ENCODE measurements around the gene CDKAL1.

DNA sequence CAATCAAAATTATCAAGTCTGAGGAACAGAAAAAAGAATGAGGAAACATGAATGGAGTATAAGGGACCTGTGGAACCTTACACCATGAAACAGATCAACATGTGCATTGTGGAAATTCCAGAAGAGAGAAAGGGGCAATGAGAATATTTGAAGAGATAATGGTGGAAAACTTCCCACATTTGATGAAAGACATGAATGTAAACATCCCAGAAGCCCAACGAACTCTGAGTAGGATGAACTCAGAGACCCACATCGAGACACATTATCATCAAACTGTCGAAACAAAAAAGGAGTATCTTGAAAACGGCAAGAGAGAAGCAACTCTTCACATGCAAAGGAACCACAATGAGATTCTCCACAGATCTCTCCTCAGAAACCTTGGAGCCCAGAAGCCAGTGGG, 371.1 kb downstream of the CDKAL1 start:
- TF ChIP-seq, protein P1, sequence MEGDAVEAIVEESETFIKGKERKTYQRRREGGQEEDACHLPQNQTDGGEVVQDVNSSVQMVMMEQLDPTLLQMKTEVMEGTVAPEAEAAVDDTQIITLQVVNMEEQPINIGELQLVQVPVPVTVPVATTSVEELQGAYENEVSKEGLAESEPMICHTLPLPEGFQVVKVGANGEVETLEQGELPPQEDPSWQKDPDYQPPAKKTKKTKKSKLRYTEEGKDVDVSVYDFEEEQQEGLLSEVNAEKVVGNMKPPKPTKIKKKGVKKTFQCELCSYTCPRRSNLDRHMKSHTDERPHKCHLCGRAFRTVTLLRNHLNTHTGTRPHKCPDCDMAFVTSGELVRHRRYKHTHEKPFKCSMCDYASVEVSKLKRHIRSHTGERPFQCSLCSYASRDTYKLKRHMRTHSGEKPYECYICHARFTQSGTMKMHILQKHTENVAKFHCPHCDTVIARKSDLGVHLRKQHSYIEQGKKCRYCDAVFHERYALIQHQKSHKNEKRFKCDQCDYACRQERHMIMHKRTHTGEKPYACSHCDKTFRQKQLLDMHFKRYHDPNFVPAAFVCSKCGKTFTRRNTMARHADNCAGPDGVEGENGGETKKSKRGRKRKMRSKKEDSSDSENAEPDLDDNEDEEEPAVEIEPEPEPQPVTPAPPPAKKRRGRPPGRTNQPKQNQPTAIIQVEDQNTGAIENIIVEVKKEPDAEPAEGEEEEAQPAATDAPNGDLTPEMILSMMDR (IDR thresholded peaks at IDR 0.05), result no peak
- no peak for TF ChIP-seq POLR2A (IDR thresholded peaks at IDR 0.05)
